ENCODE results near the gene DSG2.

DNA sequence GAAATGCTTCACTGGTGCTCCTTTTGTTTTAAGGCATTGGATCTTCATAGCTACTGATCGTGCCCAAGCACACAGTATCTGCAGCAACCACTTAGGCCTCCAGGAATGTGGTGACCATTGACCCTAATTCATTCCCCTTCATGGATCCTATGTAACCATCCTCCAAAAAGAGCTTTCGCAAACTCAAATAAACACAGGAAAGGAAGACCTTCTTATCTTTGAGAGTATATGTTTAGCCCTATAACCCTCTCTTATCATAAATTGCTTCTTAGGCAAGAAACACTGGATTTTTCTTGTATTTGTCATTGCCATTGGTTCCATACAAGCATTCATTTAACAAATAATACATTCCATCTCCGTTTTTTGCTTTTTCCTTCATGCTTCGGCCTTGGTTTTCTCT lies 89.6 kb downstream of the DSG2 start:
- TF ChIP-seq GATA2 (IDR thresholded peaks at IDR 0.05; ENCODE audit: low read depth, low read length) = no peak
- no peak for TF ChIP-seq GATA3 (IDR thresholded peaks at IDR 0.05; ENCODE audit: low read depth, low read length)
